HG03108 (cell line): ENCODE results near the gene MYOZ2.

Experiments used
- ATAC-seq: cut with Tn5 transposase; IDR thresholded peaks from one replicate; pipeline ENCODE4 v1.9.1; 2021; ENCODE audit warnings: moderate library complexity; ENCODE audit not compliant: unreplicated experiment

The MYOZ2 gene

GRCh38 chr4:119135721-119136121 lies at the start of gene MYOZ2:
Gene MYOZ2 (plus strand): TSS chr4:119135832. CDS start chr4:119136526, 694 bp downstream.
- ATAC-seq: no peak

- no peak for ATAC-seq
These were observed 48.5 kb upstream of the MYOZ2 start for GRCh38 chr4:119087121-119087520.

DNA sequence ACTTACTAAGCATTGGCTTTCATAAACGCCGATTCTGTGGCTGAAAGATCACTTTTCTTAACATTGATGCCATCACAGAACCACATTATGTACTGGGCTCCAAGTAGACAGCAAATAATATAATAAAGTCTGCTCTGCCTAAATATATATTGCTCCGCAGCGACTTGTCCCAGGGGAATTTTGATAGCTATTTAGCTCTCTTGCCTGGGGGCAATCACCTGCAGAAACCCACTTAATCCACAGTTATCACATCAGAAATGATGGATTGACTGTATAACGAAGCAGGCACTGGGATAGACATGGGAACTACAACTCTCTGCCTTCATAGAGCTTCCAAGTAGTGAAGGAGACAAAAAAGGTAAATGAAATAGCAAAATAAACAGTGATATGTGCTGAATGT lies 48.0 kb upstream of the MYOZ2 start:
- ATAC-seq: no peak

- no peak for ATAC-seq
These were observed 42.4 kb upstream of the MYOZ2 start for GRCh38 chr4:119093042-119093827.

DNA sequence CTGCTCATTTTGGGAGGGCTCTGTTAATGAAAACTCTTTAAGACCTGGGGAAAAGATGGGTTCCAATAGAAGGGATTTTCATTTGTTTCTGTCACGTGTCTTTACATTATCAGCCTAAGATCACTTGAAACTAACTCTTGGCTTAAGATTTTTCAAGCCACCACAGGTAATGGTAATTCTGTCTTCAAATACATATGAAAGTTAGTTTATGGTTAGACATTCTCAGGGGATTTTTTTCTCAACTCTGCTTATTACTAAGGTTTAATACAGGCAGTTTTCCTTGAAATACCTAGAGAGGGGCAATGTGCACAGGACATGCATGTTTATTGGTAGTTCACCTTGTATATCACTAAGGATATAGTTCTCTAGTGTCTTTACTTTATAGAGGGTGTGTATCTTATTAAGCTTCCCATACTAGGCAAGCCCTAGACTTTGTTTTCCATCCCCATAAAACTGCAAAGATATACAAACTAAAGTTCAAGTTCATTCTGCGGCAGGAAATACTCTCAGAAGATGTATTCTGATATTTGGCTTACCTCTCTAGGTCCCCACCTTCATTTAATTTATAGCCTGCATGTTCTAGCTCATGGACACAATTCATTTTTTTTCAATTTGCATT lies 38.2 kb upstream of the MYOZ2 start:
- ATAC-seq: no peak

GRCh38 chr4:119098306-119098705 lies 37.3 kb upstream of the MYOZ2 start:
- ATAC-seq: no peak

- no peak for ATAC-seq
These were observed 36.3 kb upstream of the MYOZ2 start for GRCh38 chr4:119099227-119099810.

- no peak for ATAC-seq
These were observed 35.0 kb upstream of the MYOZ2 start for GRCh38 chr4:119100655-119101054.

DNA sequence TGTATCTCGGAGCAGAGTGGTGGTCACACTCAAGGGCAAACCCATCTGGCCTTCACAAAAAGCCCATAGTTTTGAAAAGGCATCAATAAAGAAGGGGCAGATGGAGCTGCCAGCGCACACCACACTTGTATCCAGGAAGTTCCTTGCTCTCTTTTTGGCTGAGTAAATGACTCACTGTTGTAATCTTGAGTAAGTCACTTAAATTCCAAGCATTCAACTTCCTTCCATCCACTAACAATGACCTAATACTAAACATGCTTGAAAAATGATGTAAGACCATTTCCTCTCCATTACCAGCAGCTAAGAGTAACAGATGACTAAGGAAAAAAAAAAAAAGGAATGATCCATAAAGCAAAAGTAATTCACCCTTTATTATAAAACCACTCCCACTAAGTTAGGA lies 32.4 kb upstream of the MYOZ2 start:
- no peak for ATAC-seq

- no peak for ATAC-seq
These were observed 30.9 kb upstream of the MYOZ2 start for GRCh38 chr4:119104644-119105273.

DNA sequence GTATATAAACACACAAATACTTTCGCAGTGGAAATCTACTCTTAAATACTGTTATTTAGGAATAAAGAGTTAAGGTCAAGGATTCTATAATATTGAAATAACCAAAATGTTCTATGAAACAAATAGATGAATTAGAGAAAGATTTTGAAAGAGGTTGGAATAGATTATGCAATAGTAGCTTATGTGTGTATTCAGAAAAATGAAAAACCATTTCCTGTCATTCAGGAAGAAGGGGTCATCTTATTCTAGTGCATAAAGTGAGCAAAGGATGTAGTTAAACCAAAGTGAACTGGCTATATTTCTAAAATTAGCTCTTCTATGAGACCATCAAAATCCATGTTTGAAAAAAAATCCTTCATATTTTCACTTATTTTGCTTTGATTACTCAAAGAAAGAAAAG lies 30.0 kb upstream of the MYOZ2 start:
- no peak for ATAC-seq

DNA sequence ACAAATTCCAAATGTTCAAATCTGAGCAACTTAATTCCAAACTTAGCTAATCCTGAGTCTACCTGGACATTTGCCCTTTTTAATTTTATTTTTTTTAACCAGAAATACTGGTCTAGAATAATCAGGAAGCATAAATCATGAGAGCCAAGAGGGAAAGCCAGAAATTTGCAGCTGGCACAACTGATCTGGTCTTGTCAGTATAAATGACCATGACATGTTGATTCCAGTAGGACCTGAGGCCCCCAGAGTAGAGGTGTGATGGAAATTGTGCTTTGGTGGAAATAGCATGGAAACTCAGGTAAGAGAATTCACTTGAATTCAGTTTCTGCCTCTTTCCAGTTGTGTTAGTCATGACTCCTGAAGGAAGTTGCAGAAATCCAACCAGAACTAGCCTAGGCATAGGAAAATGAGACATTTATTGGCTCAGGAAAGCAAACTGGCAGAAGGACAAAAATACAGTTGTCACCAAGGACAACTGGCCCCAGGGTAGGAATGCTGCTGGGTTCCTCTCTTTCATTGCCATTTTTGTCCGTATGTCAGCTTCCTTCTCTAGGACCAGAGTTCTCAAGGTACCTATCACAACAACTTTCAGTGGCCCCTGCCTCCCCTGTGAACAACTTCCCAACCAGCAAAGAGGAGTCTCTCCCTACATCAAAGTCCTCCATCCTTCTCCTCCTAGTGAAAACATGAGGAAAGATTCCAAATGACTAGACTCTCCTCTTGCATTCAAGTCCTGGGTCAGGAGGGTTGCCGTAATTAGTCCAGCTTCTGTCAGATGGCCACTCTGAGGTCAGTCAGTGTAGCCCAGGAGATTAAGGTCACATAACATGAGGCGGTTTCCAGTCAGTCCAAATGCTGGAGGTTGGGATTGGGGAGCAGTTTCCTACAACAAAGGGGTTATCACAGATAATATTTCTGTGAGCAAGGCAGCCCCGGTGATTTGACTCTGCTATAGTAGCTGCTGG lies 29.3 kb upstream of the MYOZ2 start:
- ATAC-seq: no peak

DNA sequence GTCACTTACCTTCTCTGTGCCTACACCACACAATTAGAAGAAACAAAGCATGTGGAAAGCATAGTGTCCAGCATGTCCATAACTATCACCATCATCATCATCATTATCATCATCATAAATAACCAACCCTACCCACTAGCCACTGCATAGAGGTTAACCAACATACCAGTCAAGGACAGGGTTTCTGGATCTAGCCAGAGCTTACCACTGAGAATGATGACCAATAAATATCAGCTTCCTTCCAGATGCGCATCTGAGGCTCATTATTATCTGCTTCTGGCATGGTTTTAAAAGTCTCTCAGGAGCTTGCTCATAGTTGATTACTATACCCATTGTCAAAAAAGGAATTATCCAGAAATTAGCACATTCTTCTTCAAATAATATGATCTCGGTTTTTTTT lies 25.5 kb upstream of the MYOZ2 start:
- ATAC-seq: no peak

- no peak for ATAC-seq
These were observed 24.3 kb upstream of the MYOZ2 start for GRCh38 chr4:119111296-119111695.

GRCh38 chr4:119113033-119113655 lies 22.5 kb upstream of the MYOZ2 start:
- ATAC-seq: no peak

- no peak for ATAC-seq
These were observed 19.6 kb upstream of the MYOZ2 start for GRCh38 chr4:119116021-119116420.

GRCh38 chr4:119116925-119117900 lies 18.4 kb upstream of the MYOZ2 start:
- ATAC-seq: no peak

DNA sequence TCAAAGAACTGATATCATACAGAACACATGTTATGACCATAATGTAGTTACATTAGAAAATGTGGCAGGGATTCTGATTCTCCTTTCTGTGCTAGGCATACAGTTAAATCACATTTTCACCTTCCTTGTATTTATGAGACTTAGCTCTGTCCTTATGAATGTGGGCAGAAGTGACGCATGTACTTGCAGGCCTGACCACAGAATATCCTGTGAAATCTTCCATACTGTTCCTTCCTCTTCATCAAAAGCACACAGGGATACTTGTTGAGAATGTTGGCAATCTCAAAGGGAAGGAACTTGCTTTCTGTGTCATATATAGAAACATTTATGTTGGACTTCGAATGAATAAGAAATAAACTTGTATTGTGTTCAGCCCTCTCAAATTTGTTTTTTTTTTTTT lies 17.2 kb upstream of the MYOZ2 start:
- no peak for ATAC-seq

- no peak for ATAC-seq
These were observed 11.3 kb upstream of the MYOZ2 start for GRCh38 chr4:119124352-119124751.
